ENCODE data around the gene VWA1.
"Not testable (repeated sequence)": the region's sequence is repeated elsewhere in the genome, so short reads cannot be mapped to it uniquely, and the experiment has no call there.

VWA1 gene

GRCh38 chr1:1425426-1425752 lies 10.1 kb upstream of the VWA1 start:
- DNase-seq = no peak

DNA sequence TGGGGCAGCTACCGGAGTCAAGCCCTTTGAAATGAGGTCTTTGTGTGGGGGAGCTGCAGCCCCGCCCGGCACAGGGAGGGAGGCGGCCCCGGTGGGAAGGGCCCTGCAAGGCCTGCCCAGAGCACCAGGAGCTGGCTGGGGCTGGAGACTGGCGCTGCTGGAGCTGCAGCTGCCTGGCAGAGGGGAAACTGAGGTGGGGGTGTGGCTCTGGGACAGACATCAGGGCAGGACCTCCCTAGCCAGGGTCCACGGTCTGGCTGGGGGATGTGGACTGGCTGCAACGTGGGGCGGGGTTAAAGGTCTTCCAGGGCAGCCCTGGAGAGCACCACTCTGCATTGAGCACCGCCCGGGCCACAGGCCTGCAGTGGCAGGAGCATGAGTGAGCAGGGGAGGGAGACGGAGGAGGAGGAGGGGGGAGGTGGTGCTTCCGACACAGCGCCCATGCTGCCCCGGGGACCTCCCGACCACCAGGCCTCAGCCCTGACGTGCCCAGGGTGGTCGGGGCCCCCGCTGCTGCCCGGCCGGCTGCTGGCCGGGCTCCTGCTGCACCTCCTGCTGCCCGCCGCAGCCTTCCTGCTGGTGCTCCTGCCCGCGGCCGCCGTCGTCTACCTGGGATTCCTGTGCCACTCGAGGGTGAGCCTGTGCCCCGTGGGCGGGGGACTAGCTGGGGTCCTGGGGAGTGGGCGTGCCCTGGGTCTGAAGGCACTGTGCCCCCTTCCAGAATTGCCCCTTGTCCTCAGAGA lies 9.6 kb upstream of the VWA1 start:
- no peak for DNase-seq

DNA sequence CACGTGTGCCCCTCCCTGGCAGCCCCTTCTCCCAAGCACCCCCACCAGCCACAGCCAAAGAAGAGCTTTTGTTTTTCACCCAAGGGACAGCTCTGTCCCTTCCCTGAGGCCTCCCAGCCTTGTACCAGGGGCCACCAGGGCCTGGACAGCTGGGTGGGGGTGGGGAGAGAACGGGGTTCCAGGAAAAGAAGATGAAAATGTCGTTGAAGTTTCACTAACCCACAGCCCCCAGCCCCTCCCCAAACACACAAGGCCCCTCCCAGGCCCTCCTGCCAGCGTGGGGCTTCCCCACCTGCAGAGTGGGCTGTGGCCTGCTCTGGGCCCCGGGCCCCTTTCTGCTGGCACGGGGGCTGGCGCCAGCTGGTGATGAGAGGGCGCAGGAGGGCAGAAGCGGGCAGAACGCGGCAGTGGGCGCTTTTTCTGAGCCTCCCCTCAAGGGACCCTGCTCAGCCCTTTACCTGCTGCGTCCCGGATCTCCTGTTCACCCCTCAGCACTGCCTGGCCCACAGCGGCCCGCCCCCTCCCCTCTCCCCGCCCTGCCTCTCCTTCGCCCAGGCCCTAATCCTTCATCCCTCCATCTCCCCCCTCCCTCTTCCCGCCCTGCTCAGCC lies 8.9 kb upstream of the VWA1 start:
- DNase-seq = no peak

GRCh38 chr1:1427106-1427819 lies 8.2 kb upstream of the VWA1 start:
- no peak for DNase-seq

DNA sequence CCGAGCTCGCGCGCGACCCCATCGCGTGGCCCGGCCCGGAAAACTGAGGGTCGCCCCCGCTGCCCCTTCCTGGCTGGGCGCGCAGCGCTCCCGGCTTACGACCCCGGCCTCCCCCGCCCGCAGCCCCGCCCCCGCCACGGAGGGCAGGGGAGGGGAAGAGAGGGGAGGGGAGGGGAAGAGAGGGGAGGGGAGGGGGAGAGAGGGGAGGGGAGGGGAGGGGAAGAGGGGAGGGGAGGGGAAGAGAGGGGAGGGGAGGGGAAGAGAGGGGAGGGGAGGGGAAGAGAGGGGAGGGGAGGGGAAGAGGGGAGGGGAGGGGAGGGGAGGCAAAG lies 7.7 kb upstream of the VWA1 start:
- DNase-seq = no peak

- no peak for DNase-seq
These were observed 7.3 kb upstream of the VWA1 start for GRCh38 chr1:1428174-1428573.

DNA sequence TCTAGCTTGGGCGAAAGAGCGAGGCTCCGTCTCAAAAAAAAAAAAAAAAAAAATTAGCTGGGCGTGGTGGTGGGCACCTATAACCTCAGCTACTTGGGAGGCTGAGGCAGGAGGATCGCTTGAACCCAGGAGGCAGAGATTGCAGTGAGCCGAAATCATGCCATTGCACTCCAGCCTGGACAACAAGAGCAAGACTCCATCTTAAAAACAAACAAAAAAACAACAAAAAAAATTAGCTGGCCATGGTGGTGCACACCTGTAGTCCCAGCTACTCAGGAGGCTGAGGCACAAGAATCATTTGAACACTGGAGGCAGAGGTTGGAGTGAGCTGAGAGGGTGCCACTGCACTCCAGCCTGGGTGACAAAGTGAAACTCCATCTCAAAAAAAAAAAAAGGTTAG lies 6.5 kb upstream of the VWA1 start:
- not testable (repeated sequence) for DNase-seq

GRCh38 chr1:1429671-1430073 lies 5.8 kb upstream of the VWA1 start:
- no peak for DNase-seq

DNA sequence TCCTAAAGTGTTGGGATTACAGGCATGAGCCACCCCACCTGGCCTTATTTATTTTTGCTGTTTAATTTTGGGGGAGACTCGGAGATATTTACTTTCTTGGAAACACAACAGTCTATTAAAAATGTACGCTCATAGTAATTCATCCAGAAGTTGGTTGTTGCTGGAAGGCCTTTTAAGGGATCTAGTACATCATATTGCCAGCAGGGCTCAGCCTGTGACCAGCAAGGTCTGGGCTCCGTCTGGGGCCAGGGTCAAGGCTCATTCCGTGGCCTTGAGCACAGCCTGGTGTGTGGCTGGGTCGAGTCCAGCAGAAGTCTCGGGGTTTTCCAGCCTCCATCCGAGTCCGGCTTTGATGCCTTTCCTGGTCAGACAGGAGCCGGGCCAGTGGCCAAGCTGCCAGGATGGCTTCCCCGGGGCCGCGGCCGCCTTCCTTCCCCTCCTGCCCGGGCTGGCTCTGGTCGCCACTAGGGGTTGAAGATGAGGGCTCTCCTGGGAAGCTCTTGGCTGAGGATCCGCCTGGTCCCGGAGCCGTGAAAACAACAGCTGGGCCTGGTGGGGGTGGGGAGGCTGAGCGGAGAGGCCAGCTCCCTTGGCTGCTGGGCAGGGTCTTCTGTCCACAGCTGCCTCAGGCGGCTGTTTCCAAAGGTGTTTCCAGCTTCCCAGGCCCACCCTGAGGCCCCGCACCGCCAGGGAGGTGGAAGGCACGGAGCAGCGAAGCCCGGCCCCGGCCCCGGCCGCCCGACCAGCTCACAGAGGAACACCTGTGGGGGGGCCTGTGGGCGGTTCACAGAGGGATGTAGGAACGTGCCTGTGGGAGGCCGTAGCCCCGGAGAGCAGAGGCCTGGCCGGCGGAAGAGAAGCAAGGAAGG lies 5.1 kb upstream of the VWA1 start:
- no peak for DNase-seq

DNA sequence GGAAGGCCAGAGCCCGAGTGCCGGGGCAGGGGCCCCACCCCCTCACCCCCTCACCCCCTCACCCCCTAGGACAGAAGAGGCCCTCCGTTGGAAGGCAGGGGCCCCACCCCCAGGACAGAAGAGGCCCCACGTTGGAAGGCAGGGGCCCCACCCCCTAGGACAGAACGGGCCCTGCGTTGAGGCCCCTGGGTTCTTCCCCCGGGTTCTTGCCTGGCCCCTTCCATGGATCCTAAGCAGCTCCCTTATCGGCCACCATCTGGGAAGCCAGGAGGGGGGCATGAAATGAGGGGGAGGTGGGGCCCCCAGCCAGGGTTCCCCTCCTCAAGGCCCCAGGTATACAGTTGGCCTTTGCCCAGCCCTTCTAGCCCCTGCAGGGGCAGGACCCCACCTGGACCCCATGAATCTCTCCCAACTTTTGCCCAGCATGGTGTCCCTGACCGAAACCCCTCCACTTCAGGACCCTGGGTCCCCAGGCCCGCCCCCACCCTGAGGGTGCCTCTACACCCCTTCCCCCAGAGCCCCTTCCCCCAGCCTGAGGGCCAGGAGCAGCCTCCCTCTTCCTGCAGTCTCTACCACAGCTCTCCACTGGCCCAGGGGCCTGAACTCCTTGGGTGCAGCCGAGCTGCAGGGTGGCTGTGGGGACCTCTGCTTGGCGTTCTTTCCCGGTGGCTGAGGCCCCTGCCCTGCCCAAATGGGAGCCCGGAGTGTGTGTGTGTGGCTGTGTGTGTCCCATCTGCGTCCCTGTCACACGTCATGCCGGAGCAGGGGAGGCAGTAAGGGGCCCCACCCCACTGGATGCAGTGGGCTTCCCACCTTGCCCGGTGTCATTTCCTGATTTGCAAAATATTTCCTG lies 4.3 kb upstream of the VWA1 start:
- DNase-seq = no peak

- DNase-seq = no peak
These were observed 3.6 kb upstream of the VWA1 start for GRCh38 chr1:1431845-1432273.

DNA sequence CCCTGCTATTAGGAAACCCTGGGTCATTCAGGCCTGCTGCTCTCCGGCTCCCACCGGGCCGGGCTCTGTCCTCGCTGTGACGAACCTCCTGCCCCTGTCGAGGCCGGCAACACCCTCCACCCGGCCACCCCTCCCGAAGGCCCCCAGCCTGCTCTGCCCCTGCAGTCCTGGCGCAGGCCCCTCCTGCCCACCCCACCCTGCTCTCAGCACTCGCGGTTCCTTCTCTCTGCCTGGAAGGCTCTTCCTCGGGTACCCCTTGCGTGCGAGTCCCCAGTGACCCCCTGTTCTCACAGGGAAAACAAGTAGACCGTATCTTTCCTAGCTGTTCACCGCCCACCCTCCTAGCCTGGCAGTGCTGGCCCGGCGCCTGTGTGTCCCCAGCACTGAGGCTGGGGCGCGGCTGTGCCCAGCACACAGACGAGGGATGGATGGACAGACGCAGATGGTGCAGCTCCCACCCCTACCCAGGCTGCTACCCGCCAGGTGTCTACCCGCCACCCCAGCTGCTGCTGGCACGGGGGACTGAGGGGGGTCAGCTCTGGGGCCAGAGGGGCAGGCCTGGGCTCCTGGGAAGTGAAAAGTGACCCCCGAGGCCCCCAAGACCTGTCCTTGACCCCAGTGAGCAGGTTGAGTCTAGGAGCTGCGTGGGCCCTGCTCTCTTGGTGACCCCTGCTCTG lies 3.1 kb upstream of the VWA1 start:
- no peak for DNase-seq

DNA sequence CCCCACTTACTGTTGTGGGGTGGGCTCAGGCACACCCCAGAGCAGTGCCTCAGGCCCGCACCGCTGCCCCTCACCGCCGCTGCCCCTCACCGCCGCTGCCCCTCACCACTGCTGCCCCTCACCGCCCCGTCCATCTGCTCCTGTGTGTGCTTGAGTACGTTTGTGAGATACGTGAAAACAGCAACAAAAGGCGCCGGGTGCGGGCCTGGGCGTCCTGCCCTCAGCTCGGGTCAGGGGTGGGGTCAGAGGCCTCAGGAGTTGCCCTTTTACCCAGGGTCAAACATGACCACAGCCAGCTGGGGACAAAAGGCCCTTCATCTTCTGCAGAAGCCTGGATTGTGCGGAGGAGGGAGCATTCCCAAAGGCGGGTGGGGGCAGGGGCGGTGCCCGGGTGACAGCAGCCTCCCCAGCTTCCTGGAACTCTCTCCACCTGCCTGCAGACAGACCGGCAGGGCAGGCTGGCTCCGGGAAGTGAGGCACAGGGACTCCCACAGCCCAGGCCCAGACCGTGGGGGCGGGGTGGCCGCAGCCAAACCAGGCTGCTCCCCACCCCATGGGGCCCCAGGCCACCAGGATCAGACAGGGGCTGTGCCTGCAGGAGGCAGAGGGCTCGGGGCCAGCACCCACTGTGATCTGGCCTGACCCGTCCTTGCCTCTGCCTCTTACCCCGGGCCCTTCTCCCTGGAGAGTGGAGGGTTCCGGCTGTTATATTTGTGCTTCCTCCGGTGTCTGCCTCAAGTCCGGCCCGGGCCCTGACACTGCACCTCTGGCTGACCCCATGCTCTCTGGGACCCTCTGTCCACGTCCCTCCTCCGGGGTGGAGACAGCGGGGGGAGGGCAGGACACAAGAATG lies 2.3 kb upstream of the VWA1 start:
- no peak for DNase-seq

DNA sequence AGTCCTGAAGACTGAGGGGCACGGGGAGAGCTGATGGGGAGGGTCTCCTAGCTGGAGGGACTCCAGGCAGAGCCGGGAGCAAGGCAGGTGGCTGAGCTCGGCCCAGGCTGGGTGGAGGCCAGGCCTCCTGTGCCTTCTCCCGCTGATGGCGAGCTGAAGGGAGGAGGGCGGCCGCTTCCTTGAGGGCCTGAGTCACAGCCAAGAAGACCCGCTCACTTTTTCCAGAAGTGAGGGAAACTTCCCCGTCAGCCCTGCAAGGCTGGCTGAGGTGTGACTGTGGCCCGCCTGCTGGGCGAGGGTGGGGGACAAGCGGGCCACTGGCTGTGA lies 1.7 kb upstream of the VWA1 start:
- DNase-seq = no peak

- no peak for DNase-seq
These were observed 1.2 kb upstream of the VWA1 start for GRCh38 chr1:1434131-1434823.

DNA sequence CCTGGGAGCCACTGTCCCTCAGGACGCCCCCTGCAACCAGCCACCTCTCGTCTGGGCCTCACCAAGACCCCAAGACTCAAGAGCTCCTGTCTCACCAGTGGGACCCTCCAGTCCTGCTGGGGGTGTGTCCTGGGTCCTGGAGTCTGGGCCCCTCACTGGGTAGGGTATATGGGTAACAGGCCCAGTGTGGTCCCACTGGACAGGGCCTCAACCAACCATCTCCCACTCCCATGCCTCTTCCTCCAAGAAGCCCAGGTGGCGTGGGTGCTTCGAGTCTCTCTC lies 725 bp upstream of the VWA1 start:
- DNase-seq = no peak

DNA sequence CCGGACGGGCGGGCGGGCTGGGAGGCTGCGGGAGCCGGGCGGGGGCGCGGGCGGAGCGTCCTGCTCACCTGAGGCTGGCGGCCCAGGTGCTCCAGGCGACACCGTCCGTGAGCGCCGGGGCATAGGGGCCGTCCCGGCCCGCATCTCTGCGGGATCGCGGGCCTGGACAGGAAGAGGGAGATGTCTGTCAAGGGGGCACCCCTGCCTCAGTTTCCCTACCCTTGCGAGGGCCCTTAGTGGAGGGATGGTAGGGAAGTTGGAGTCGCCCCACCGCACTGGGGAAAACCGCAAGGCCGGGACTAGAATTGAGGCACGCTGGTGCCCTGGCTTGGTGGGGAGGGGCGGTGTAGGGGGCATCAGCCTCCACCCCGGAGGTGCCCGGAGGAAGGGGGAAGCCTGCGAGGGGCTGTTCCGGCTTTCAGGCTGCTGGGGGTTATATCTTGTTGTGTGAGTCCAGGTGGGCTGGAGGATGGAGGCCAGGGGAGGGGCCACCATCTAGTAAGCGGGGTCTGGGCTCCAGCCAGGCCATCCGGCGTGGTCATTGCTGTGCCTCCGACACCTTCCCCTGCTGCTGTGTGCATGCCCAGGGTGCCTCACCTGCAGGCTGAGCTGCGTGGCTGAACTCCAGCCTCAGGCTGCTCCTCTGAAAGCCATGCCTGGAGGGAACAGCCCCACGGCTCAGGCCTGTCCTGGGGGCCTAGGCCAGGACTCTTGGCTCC lies 580 bp downstream of the VWA1 start:
- no peak for DNase-seq

GRCh38 chr1:1436630-1437032 lies 1.1 kb downstream of the VWA1 start:
- DNase-seq = no peak

DNA sequence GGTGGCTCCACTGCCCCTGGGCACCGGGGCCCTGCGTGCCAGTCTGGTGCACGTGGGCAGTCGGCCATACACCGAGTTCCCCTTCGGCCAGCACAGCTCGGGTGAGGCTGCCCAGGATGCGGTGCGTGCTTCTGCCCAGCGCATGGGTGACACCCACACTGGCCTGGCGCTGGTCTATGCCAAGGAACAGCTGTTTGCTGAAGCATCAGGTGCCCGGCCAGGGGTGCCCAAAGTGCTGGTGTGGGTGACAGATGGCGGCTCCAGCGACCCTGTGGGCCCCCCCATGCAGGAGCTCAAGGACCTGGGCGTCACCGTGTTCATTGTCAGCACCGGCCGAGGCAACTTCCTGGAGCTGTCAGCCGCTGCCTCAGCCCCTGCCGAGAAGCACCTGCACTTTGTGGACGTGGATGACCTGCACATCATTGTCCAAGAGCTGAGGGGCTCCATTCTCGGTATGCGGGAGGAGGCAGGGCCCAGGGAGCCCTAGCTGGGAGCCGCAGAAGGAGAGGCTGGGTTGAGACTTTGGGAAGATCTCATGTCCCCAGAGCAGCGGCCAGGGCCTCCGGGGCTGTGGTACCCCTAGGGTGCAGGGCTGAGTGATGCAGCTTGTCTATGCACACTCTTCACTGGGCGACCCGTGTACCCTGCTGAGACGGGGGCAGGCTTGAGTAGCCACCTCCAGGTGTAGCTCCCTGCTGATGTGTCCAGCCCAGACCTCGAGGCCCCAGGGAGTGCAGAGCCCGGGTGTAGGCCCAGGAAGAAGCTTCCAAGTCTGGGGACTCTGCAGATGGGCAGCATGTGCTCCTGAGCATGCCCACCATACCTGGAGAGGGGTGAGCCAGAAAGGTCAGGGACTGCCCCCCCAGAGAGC lies 1.8 kb downstream of the VWA1 start:
- DNase-seq = no peak

Measured in activated gamma-delta T cell (primary cell).